SU-DHL-6 (cell line): ENCODE results near the gene CRTC2.

Experiments
- EZH2phosphoT487 ChIP-seq: fragments of 200-600 bp; sonication (generic), shearing (Covaris generic); conservative IDR thresholded peaks from 2 replicates; pipeline ENCODE4 v1.6.1; 2018; ENCODE audit warnings: mild to moderate bottlenecking, antibody characterized with exemption, low read length, moderate library complexity, mixed read lengths
- TF ChIP-seq, protein P1 (sequence below): fragments of 200-600 bp; sonication (generic); IDR thresholded peaks from one replicate; pipeline ENCODE4 v1.5.1; 2017; ENCODE audit warnings: antibody characterized with exemption, mild to moderate bottlenecking, low read length, moderate library complexity; ENCODE audit not compliant: insufficient read depth, poor library complexity, severe bottlenecking

DNA sequence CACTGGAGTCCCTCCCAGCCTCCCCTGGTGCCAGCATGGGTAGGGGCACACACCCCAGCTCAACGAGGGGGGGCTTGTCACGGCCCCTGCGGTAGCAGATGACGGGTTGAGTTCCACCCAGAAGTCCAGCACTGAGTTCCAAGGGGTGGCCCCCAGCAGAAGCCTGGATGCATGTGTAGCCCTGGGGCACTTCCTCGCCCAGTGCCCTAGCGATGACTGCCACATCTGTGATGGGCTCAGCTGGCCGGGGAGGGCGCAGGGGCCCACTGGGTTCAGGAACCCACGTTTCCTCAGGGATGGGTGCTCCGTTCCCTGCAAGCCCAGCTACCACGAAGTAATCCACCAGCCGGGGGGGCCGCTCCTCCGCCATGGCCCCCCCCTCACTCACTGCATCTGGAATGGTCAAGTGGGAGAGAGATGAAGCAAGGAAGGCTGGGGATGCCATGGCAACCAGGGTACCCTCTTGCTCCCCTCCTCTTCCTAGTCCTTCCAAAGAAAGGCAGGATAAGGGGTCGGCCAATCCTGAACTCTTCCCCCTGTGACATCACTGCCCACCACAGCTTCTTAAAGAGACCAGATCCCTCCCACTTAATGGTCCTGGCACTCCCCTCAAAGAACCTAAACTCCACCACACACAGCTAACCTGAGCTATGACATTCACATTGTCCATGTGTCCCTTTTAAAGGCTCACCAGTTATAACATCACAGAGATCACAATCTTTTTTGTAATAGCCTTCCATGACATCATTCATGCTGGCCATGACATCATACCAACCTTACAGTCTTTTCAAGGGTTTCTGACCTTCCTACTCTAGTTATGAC, 14.2 kb downstream of the CRTC2 start:
- TF ChIP-seq, protein P1, sequence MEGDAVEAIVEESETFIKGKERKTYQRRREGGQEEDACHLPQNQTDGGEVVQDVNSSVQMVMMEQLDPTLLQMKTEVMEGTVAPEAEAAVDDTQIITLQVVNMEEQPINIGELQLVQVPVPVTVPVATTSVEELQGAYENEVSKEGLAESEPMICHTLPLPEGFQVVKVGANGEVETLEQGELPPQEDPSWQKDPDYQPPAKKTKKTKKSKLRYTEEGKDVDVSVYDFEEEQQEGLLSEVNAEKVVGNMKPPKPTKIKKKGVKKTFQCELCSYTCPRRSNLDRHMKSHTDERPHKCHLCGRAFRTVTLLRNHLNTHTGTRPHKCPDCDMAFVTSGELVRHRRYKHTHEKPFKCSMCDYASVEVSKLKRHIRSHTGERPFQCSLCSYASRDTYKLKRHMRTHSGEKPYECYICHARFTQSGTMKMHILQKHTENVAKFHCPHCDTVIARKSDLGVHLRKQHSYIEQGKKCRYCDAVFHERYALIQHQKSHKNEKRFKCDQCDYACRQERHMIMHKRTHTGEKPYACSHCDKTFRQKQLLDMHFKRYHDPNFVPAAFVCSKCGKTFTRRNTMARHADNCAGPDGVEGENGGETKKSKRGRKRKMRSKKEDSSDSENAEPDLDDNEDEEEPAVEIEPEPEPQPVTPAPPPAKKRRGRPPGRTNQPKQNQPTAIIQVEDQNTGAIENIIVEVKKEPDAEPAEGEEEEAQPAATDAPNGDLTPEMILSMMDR, result no peak
- no peak for TF ChIP-seq EZH2phosphoT487
